GM21447 (cell line): Measurements from ENCODE around the gene EGR1.
A peak's percentile ranks its signal among the peaks of the same experiment; 100 is the strongest.
"Not testable (repeated sequence)": the region's sequence is repeated elsewhere in the genome, so short reads cannot be mapped to it uniquely, and the experiment has no call there.

ENCODE experiments used
- ATAC-seq: cut with Tn5 transposase; IDR thresholded peaks from one replicate; pipeline ENCODE4 v1.9.1; 2021; ENCODE audit not compliant: unreplicated experiment

Gene EGR1

GRCh38 chr5:138468966-138469539 is 3.8 kb downstream of the EGR1 start:
- no peak for ATAC-seq

- no peak for ATAC-seq
Measured at GRCh38 chr5:138469540-138470321, 4.5 kb downstream of the EGR1 start.

GRCh38 chr5:138470322-138471051 is 5.2 kb downstream of the EGR1 start:
- ATAC-seq, result no peak

- no peak for ATAC-seq
Measured at GRCh38 chr5:138471052-138471361, 5.7 kb downstream of the EGR1 start.

- ATAC-seq, result no peak
Measured at GRCh38 chr5:138472353-138472752, 7.1 kb downstream of the EGR1 start.

GRCh38 chr5:138473151-138473550 is 7.9 kb downstream of the EGR1 start:
- ATAC-seq, result not testable (repeated sequence)

- ATAC-seq, result no peak
Measured at GRCh38 chr5:138476918-138477317, 11.6 kb downstream of the EGR1 start.

- ATAC-seq, result no peak
Measured at GRCh38 chr5:138482638-138483037, 17.4 kb downstream of the EGR1 start.

- no peak for ATAC-seq
Measured at GRCh38 chr5:138488481-138488945, 23.2 kb downstream of the EGR1 start.

- no peak for ATAC-seq
Measured at GRCh38 chr5:138489683-138490061, 24.4 kb downstream of the EGR1 start.

- no peak for ATAC-seq
Measured at GRCh38 chr5:138490648-138491283, 25.5 kb downstream of the EGR1 start.

- no peak for ATAC-seq
Measured at GRCh38 chr5:138491284-138491648, 26.0 kb downstream of the EGR1 start.

GRCh38 chr5:138491669-138492559 is 26.6 kb downstream of the EGR1 start:
- peak; percentile 96 for ATAC-seq

GRCh38 chr5:138492560-138493045 is 27.3 kb downstream of the EGR1 start:
- ATAC-seq, result no peak

GRCh38 chr5:138495351-138495750 is 30.1 kb downstream of the EGR1 start:
- ATAC-seq, result no peak

GRCh38 chr5:138498376-138498775 is 33.1 kb downstream of the EGR1 start:
- ATAC-seq, result no peak

- no peak for ATAC-seq
Measured at GRCh38 chr5:138502121-138502520, 36.8 kb downstream of the EGR1 start.

GRCh38 chr5:138502521-138502920 is 37.2 kb downstream of the EGR1 start:
- no peak for ATAC-seq

GRCh38 chr5:138503487-138504270 is 38.4 kb downstream of the EGR1 start:
- ATAC-seq, result peak; percentile 58

GRCh38 chr5:138504799-138505198 is 39.5 kb downstream of the EGR1 start:
- no peak for ATAC-seq
